Measurements from ENCODE around the gene NR5A2.

Gene NR5A2

GRCh38 chr1:200150006-200150405, 122.5 kb downstream of the NR5A2 start:
- Histone ChIP-seq H3K79me2 (no peaks in the 10 kb centered on the region), H2AFZ (no peak overlapping the region), H3K4me2 (ENCODE audit: low read length) (no peak overlapping the region), H3K9ac (no peak overlapping the region), H3K4me1 (no peaks in the 10 kb centered on the region), H3K27me3 (ENCODE audit: control insufficient read depth, insufficient read depth, low read length) (no peaks in the 10 kb centered on the region), H3K9me3 (ENCODE audit: control insufficient read depth, low read length) (no peaks in the 10 kb centered on the region), H3K36me3 (ENCODE audit: control insufficient read depth, insufficient read depth, low read length) (no peaks in the 10 kb centered on the region), H3K4me3 (ENCODE audit: low read depth, low read length) (no peak overlapping the region), H3K27ac (no peak overlapping the region)
- TF ChIP-seq, protein P1, sequence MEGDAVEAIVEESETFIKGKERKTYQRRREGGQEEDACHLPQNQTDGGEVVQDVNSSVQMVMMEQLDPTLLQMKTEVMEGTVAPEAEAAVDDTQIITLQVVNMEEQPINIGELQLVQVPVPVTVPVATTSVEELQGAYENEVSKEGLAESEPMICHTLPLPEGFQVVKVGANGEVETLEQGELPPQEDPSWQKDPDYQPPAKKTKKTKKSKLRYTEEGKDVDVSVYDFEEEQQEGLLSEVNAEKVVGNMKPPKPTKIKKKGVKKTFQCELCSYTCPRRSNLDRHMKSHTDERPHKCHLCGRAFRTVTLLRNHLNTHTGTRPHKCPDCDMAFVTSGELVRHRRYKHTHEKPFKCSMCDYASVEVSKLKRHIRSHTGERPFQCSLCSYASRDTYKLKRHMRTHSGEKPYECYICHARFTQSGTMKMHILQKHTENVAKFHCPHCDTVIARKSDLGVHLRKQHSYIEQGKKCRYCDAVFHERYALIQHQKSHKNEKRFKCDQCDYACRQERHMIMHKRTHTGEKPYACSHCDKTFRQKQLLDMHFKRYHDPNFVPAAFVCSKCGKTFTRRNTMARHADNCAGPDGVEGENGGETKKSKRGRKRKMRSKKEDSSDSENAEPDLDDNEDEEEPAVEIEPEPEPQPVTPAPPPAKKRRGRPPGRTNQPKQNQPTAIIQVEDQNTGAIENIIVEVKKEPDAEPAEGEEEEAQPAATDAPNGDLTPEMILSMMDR (IDR thresholded peaks at IDR 0.05): no peak

DNA sequence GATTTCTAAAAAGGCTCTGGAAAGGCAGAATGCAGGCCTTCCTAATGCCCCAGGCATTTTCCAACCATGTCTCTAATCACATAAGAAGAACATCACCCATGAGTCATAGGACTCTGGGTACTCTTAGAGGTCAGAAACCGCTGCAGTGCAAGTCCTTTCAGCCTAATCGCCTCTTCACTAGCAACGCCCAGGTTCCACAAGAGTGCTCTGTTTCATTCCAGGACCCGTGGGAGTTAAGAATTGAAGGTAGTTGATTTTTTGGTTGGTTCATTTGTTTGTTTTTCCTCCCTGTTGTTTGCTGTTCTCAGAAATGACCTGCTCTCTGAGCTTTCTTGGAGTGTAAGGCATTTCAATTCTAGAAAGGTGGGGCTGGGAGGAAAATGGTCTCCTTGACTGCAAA, 123.2 kb downstream of the NR5A2 start:
- no peaks in the 10 kb centered on the region for H3K79me2 ChIP-seq
- no peaks in the 10 kb centered on the region for H3K27me3 ChIP-seq (ENCODE audit: control insufficient read depth, insufficient read depth, low read length)
- H2AFZ ChIP-seq: no peak overlapping the region
- no peak overlapping the region for H3K9ac ChIP-seq
- no peak overlapping the region for H3K4me2 ChIP-seq (ENCODE audit: low read length)
- TF ChIP-seq, protein P1 (IDR thresholded peaks at IDR 0.05): no peak
- H3K36me3 ChIP-seq (ENCODE audit: control insufficient read depth, insufficient read depth, low read length): no peaks in the 10 kb centered on the region
- H3K4me1 ChIP-seq: no peaks in the 10 kb centered on the region
- no peak overlapping the region for H3K27ac ChIP-seq
- H3K9me3 ChIP-seq (ENCODE audit: control insufficient read depth, low read length): no peaks in the 10 kb centered on the region
- no peak overlapping the region for H3K4me3 ChIP-seq (ENCODE audit: low read depth, low read length)

GRCh38 chr1:200152336-200152735, 124.8 kb downstream of the NR5A2 start:
- Histone ChIP-seq H3K9me3 (ENCODE audit: control insufficient read depth, low read length) (no peaks in the 10 kb centered on the region), H3K4me3 (ENCODE audit: low read depth, low read length) (no peak overlapping the region), H3K9ac (no peak overlapping the region), H2AFZ (no peak overlapping the region), H3K4me1 (no peaks in the 10 kb centered on the region), H3K27ac (no peak overlapping the region), H3K27me3 (ENCODE audit: control insufficient read depth, insufficient read depth, low read length) (no peaks in the 10 kb centered on the region), H3K36me3 (ENCODE audit: control insufficient read depth, insufficient read depth, low read length) (no peaks in the 10 kb centered on the region), H3K4me2 (ENCODE audit: low read length) (no peak overlapping the region), H3K79me2 (no peaks in the 10 kb centered on the region)
- TF ChIP-seq, protein P1 (IDR thresholded peaks at IDR 0.05): no peak

- H3K36me3 ChIP-seq (ENCODE audit: control insufficient read depth, insufficient read depth, low read length): no peaks in the 10 kb centered on the region
- H3K4me3 ChIP-seq (ENCODE audit: low read depth, low read length): no peak overlapping the region
- H3K79me2 ChIP-seq: no peaks in the 10 kb centered on the region
- TF ChIP-seq, protein P1 (IDR thresholded peaks at IDR 0.05): no peak
- no peaks in the 10 kb centered on the region for H3K27me3 ChIP-seq (ENCODE audit: control insufficient read depth, insufficient read depth, low read length)
- no peak overlapping the region for H2AFZ ChIP-seq
- no peak overlapping the region for H3K4me2 ChIP-seq (ENCODE audit: low read length)
- H3K9me3 ChIP-seq (ENCODE audit: control insufficient read depth, low read length): no peaks in the 10 kb centered on the region
- no peak overlapping the region for H3K27ac ChIP-seq
- H3K4me1 ChIP-seq: no peaks in the 10 kb centered on the region
- no peak overlapping the region for H3K9ac ChIP-seq
Measured at GRCh38 chr1:200153277-200154055, 126.0 kb downstream of the NR5A2 start.

Data from parathyroid adenoma (tissue), 2 donors.